Activated T-cell treated with anti-CD3 and anti-CD28 coated beads, Interleukin-2, amount 50 U/mL, for 48 hours (primary cell): ENCODE data around the gene STRN4.
"Not testable (repeated sequence)": the region's sequence is repeated elsewhere in the genome, so short reads cannot be mapped to it uniquely, and the experiment has no call there.

Source experiments
- DNase-seq, 2 experiments: peaks; one replicate each; pipeline ENCODE4 v3.0.0-alpha.2; 2020

The STRN4 gene

GRCh38 chr19:46772170-46773017 is 26.1 kb upstream of the STRN4 start:
- DNase-seq = peak in 1 of 2 experiments; percentile 34

GRCh38 chr19:46768746-46769145 is 22.5 kb upstream of the STRN4 start:
- not testable (repeated sequence) for DNase-seq

- peak; percentile 78 to 79 for DNase-seq
These were observed 20.5 kb upstream of the STRN4 start for GRCh38 chr19:46766569-46767317.

DNA sequence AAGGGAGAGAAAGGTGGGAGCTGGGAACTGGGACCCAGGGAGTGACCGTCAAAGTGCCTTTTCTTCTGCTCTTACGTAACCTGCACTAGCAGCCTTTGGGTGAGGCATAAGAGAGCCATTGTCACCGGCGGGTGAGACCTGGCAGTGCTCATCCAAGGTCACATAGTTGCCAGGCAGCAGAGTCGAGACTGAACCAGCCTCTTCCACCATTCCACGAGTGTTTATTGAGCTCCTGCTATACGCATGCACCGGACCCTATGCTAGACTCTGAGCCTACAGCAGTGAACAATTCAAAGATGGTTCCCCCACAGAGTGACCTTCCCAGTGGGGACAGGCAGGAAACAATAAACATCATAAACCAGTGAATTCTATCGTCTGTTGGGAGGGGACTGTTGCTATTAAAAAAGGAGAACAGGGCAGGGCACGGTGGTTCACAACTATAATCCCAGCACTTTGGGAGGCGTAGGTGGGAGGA is 18.6 kb upstream of the STRN4 start:
- DNase-seq = no peak

GRCh38 chr19:46762245-46762890 is 16.1 kb upstream of the STRN4 start:
- DNase-seq = no peak

DNA sequence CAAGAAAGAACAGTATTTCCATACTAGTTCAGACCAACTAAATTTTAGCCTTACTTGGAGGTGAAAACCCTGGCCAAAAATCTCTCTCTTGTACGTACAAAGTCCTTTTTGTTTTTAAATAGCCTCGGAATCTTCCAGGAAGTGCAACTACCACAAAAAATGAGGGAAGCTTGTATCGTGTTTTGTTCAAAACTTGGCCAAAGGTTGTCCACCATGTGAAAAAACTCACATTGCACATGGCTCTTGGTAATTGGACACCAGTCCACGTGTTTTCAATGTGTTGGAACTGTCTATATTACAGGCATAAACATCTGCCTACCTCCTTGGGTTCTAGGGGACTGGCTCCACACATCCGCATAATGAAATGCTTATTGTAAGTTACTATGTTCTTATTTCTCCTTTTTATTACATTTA is 15.2 kb upstream of the STRN4 start:
- DNase-seq = no peak

GRCh38 chr19:46760897-46761296 is 14.6 kb upstream of the STRN4 start:
- DNase-seq = not testable (repeated sequence)

DNA sequence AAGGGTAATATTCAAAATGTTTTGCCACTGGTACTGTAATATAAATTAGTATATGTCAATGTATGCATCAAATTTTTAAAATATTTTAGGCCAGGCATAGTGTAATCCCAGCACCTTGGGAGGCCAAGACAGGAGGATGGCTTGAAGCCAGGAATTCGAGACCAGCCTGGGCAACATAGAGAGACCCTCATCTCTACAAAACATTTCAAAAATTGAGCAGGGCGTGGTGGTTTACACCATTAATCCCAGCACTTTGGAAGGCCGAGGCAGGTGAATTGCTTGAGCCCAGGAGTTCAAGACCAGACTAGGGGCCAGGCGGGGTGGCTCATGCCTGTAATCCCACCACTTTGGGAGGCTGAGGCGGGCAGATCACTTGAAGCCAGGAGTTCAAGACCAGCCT is 14.1 kb upstream of the STRN4 start:
- no peak for DNase-seq

GRCh38 chr19:46759817-46760333 is 13.6 kb upstream of the STRN4 start:
- no peak for DNase-seq

- no peak for DNase-seq
These were observed 13.0 kb upstream of the STRN4 start for GRCh38 chr19:46759206-46759605.

DNA sequence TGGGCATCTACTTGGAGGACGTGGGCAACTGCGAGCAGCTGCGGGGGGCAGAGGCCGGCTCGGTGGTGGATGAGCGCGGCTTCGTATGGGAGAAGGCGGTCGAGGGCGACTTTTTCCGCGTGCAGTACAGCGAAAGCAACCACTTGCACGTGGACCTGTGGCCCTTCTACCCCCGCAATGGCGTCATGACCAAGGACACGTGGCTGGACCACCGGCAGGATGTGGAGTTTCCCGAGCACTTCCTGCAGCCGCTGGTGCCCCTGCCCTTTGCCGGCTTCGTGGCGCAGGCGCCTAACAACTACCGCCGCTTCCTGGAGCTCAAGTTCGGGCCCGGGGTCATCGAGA is 10.3 kb upstream of the STRN4 start:
- DNase-seq = no peak

- DNase-seq = no peak
These were observed 9.7 kb upstream of the STRN4 start for GRCh38 chr19:46755853-46756543.

- no peak for DNase-seq
These were observed 9.0 kb upstream of the STRN4 start for GRCh38 chr19:46755077-46755852.

- peak; percentile 76 to 79 for DNase-seq
These were observed 7.3 kb upstream of the STRN4 start for GRCh38 chr19:46753420-46754155.

GRCh38 chr19:46748325-46749109 is 2.3 kb upstream of the STRN4 start:
- DNase-seq = peak; percentile 83 to 87

DNA sequence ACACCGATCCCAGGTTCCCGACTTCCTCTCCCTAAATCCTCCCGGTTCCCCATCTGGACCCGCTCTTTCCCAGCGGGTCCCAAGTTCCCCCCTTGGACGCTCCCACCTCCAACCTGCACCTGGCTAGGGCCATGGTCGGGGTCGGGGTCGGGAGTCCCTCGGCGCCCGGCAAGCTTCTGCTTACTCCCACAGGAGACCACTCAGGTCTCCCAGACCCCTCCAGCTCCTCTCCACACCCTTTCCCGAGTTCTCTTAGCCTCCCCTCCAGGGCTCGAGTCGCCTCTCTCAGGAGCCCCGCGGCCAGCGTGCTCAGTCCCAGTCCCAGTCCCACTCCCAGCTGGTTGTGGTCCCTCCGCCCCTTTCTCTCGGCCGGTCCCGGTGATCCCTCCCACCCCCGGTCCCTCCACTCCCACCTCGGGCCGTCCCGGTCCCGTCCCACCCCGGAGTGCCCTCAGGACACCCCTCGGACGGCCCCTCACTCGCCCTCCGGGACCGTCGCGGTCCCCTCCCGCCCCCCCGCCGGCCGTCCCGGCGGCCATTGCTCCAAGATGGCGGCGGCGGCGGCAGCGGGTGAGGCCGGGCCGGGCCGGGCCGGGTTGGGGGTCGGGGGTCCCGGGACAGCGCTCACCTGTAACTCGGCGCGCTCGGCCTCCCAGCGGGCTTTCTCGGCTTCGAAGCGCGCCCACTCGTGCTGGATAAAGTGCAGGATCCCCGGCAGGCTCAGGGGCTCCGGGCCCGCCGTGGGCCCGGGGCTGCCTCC is 549 bp downstream of the STRN4 start, which contains the start of gene FKRP:
FKRP (plus strand) TSS at position 537 of the 760 bp plus-strand sequence. CDS start 9,394 bp downstream, outside the sequence.
- peak in 1 of 2 experiments; percentile 63 for DNase-seq

DNA sequence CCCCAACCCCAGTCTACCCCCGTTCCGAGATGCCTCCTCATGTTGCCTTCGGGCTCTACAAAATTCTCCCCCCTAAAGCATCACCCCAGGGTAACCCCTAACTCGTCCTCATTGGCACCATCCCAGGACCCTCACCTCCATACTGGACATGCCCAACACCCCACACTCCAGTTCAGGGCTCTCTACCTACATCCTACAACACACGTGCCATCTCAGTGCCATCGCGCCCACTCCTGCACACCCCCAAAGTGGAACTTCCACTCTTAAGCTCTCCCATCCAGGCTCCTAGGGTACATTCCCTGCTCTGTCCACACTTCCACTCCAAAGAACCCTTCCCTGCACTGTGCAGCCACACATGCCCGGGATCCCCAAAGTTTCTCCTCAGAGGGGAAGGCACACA is 1.2 kb downstream of the STRN4 start:
- DNase-seq = no peak

DNA sequence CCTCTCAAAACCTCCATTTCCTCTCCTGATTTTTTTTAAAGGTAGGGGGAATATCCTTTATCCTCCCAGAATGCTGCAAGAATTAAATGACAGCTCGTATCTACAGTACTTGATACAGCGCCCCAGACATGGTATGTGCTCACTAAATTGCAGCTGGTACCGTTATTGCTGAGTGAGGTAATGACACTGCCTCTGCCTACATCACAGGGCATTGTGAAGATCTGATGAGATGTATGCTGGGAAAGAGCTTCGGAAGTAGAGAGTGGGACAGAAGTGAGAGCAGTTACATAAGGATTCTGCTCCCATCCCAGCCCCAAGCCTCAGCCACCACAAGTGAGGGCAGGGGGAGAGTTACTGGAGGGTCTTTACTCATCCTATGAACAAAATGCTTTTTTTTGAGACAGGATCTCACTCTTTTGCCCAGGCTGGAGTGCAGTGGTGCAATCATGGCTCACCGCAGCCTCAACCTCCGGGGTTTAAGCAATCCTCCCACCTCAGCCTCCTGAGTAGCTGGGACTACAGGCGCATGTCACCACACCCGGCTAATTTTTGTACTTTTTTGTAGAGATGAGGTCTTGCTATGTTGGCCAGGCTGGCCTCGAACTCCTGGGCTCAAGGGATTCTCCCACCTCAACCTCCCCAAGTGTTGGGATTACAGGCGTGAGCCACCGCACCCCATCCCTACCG is 2.1 kb downstream of the STRN4 start:
- DNase-seq = no peak
